Hepatocyte (in vitro differentiated cells): ENCODE results near the gene OLFML3. TPM values are rescaled to one million over a fixed set of nuclear protein-coding genes. Genes with fewer than 3 reads are reported as not detected.

Source experiments
- DNase-seq: peaks from one replicate; pipeline ENCODE4 v3.0.0-alpha.2; 2016; ENCODE audit warnings: low spot score
- H2AFZ ChIP-seq: fragments of 200-600 bp; sonication (generic); 2 replicates; pipeline ENCODE4 v1.6.0; 2016; ENCODE audit warnings: antibody characterized with exemption, mild to moderate bottlenecking
- H3K27ac ChIP-seq: fragments of 200-600 bp; sonication (generic); 2 replicates; pipeline ENCODE4 v1.5.1; 2016; ENCODE audit warnings: mild to moderate bottlenecking
- H3K27me3 ChIP-seq: fragments of 200-600 bp; sonication (generic); 2 replicates; pipeline ENCODE4 v1.6.1; 2016
- H3K36me3 ChIP-seq: fragments of 200-600 bp; sonication (generic); replicated peaks from 2 replicates; pipeline ENCODE4 v1.5.1; 2016; ENCODE audit warnings: low read depth; ENCODE audit not compliant: insufficient read depth
- H3K4me1 ChIP-seq: fragments of 200-600 bp; sonication (generic); 2 replicates; pipeline ENCODE4 v1.5.1; 2016; ENCODE audit warnings: mild to moderate bottlenecking, moderate library complexity; ENCODE audit not compliant: insufficient read depth
- H3K4me2 ChIP-seq: fragments of 200-600 bp; sonication (generic); 2 replicates; pipeline ENCODE4 v1.6.0; 2016
- H3K4me3 ChIP-seq: fragments of 200-600 bp; sonication (generic); 2 replicates; pipeline ENCODE4 v1.5.1; 2016; ENCODE audit warnings: mild to moderate bottlenecking
- H3K79me2 ChIP-seq: fragments of 200-600 bp; sonication (generic); 2 replicates; pipeline ENCODE4 v1.6.0; 2017; ENCODE audit warnings: mild to moderate bottlenecking
- H3K9me2 ChIP-seq: fragments of 200-600 bp; sonication (generic); replicated peaks from 2 replicates; pipeline ENCODE4 v1.6.0; 2017; ENCODE audit warnings: mild to moderate bottlenecking; ENCODE audit not compliant: insufficient read depth
- H3K9me3 ChIP-seq: fragments of 200-600 bp; sonication (generic); 2 replicates; pipeline ENCODE4 v1.5.1; 2016; ENCODE audit warnings: low read depth, mild to moderate bottlenecking
- H4K20me1 ChIP-seq: fragments of 200-600 bp; sonication (generic); 2 replicates; pipeline ENCODE4 v1.6.0; 2016; ENCODE audit warnings: mild to moderate bottlenecking; ENCODE audit not compliant: insufficient read depth, poor library complexity, severe bottlenecking
- CTCF ChIP-seq: fragments of 200-600 bp; sonication (generic); IDR thresholded peaks from 2 replicates; pipeline ENCODE4 v1.5.1; 2016; ENCODE audit warnings: antibody characterized with exemption, mild to moderate bottlenecking; ENCODE audit not compliant: poor library complexity
- EZH2 ChIP-seq: fragments of 200-600 bp; sonication (generic); IDR thresholded peaks from 2 replicates; pipeline ENCODE4 v1.6.1; 2016; ENCODE audit warnings: antibody characterized with exemption, mild to moderate bottlenecking, borderline replicate concordance
- EZH2phosphoT487 ChIP-seq: fragments of 200-600 bp; sonication (generic); IDR thresholded peaks from one replicate; pipeline ENCODE4 v1.6.1; 2018; ENCODE audit warnings: antibody characterized with exemption, mild to moderate bottlenecking, low read depth, moderate library complexity; ENCODE audit not compliant: unreplicated experiment, severe bottlenecking
- whole genome bisulfite sequencing: methylation state at CpG from one replicate; pipeline ENCODE4 v1.1.6; 2016; ENCODE audit warnings: low lambda C conversion rate; ENCODE audit errors: missing lambda C conversion rate; 5-methylcytosine and 5-hydroxymethylcytosine counted together
- polyA plus RNA-seq: library from polyadenylated mRNA; unstranded; fragments of >200 nt; fragmentation: Nextera tagmentation; extraction: Ambion mirVana; gene quantifications from 2 replicates; pipeline ENCODE4 v1.2.1, GENCODE V29; 2016
- total RNA-seq: library from RNA; depleted of rRNA; stranded (reverse); fragments of >200 nt; gene quantifications from 2 replicates; pipeline ENCODE4 v1.2.3, GENCODE V29; 2014

The OLFML3 gene
- total and polyA plus RNA-seq, 2 experiments from 2014 or later = 441 to 494 TPM

- peak; percentile 76 for DNase-seq
- Histone ChIP-seq H2AFZ (no peak overlapping the region), H3K4me3 (peak overlapping the region; percentile 25), H3K9me3 (no peaks in the 10 kb centered on the region), H3K27ac (peak overlapping the region; percentile 96), H3K4me1 (peaks cover 63% of the 10 kb centered on the region), H4K20me1 (no peaks in the 10 kb centered on the region), H3K79me2 (peaks cover 27% of the 10 kb centered on the region), H3K27me3 (no peaks in the 10 kb centered on the region), H3K9me2 (no peaks in the 10 kb centered on the region), H3K36me3 (no peaks in the 10 kb centered on the region), H3K4me2 (peak overlapping the region; percentile 71)
- 26% methylated on average over 18 of the region's 18 CpGs for whole genome bisulfite sequencing
- TF ChIP-seq EZH2 (no peak), EZH2phosphoT487 (no peak), CTCF (no peak)
Measured at GRCh38 chr1:113981962-113982931, 3.0 kb downstream of the OLFML3 start.

GRCh38 chr1:113982949-113983348 is 3.7 kb downstream of the OLFML3 start:
- peak overlapping the region; percentile 25 for H3K4me3 ChIP-seq

GRCh38 chr1:113983391-113983790 is 4.1 kb downstream of the OLFML3 start:
- Histone ChIP-seq H3K4me2 (peak overlapping the region; percentile 71), H3K27me3 (no peaks in the 10 kb centered on the region), H3K4me3 (no peak overlapping the region), H4K20me1 (no peaks in the 10 kb centered on the region), H3K9me3 (no peaks in the 10 kb centered on the region), H3K36me3 (no peaks in the 10 kb centered on the region), H2AFZ (no peak overlapping the region), H3K9me2 (no peaks in the 10 kb centered on the region), H3K4me1 (peaks cover 51% of the 10 kb centered on the region), H3K27ac (peak overlapping the region; percentile 96), H3K79me2 (peaks cover 27% of the 10 kb centered on the region)
- DNase-seq = no peak
- TF ChIP-seq EZH2phosphoT487 = no peak
- TF ChIP-seq CTCF = no peak
- WGBS = 64% methylated on average over 8 of the region's 8 CpGs

More at GRCh38 chr1:113982949-113983348, 3.7 kb downstream of the OLFML3 start:
- Histone ChIP-seq H3K4me2 (peak overlapping the region; percentile 71), H3K27me3 (no peaks in the 10 kb centered on the region), H3K27ac (peak overlapping the region; percentile 96), H3K79me2 (peaks cover 27% of the 10 kb centered on the region), H3K9me3 (no peaks in the 10 kb centered on the region), H3K9me2 (no peaks in the 10 kb centered on the region), H3K4me1 (peaks cover 56% of the 10 kb centered on the region), H4K20me1 (no peaks in the 10 kb centered on the region), H3K36me3 (no peaks in the 10 kb centered on the region), H2AFZ (no peak overlapping the region)
- WGBS = 59% methylated on average over 5 of the region's 5 CpGs
- TF ChIP-seq CTCF = no peak
- DNase-seq = no peak
